DND-41 (cell line): ENCODE measurements around the gene ERAP2.

ENCODE experiments used
- EZH2 ChIP-seq: IDR thresholded peaks from 3 replicates; pipeline ENCODE4 v1.6.1; 2012; ENCODE audit warnings: borderline replicate concordance, low read depth, mild to moderate bottlenecking, moderate library complexity, low read length, inconsistent platforms; ENCODE audit not compliant: severe bottlenecking
- TF ChIP-seq, protein P1 (sequence below): IDR thresholded peaks from 2 replicates; pipeline ENCODE4 v1.5.1; 2012; ENCODE audit warnings: borderline replicate concordance, low read length, moderate library complexity, mild to moderate bottlenecking; ENCODE audit not compliant: poor library complexity, severe bottlenecking; ENCODE audit errors: extremely low read depth

DNA sequence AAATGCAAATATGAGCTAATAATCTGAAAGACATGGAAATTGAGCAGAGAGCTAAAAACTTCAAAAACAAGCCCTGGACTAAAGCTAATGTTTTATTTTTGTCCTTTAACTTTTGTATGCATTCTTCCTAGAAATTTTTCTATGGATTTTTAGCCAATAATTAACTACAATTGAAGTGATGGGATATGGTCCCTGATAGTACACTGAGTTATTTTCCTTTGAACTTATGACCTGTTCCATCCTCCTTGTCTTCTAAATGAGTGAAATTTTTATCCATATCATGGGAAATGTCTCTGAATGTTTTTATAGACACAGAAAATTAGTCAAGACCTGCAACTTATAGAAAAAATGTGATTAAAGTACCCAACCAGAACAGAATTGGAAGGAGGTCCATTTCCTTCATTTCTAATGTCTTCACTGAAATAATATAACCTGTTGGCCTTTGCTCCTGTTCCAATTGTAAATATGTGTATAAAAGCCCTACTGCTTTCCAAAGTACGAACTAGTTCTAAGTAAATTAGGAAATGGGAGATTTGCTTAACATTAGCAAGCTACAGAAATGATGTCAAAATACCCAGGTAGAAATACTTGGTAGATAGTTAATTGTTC is 11.3 kb upstream of the ERAP2 start:
- TF ChIP-seq, protein P1, sequence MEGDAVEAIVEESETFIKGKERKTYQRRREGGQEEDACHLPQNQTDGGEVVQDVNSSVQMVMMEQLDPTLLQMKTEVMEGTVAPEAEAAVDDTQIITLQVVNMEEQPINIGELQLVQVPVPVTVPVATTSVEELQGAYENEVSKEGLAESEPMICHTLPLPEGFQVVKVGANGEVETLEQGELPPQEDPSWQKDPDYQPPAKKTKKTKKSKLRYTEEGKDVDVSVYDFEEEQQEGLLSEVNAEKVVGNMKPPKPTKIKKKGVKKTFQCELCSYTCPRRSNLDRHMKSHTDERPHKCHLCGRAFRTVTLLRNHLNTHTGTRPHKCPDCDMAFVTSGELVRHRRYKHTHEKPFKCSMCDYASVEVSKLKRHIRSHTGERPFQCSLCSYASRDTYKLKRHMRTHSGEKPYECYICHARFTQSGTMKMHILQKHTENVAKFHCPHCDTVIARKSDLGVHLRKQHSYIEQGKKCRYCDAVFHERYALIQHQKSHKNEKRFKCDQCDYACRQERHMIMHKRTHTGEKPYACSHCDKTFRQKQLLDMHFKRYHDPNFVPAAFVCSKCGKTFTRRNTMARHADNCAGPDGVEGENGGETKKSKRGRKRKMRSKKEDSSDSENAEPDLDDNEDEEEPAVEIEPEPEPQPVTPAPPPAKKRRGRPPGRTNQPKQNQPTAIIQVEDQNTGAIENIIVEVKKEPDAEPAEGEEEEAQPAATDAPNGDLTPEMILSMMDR = no peak
- no peak for TF ChIP-seq EZH2
